Measurements from ENCODE around the gene RELL1. TPM values are rescaled to one million over a fixed set of nuclear protein-coding genes. Genes with fewer than 3 reads are reported as not detected.

The RELL1 gene
- total and polyA plus RNA-seq, 12 donors, result 2.3 to 39.9 (median 26.7) TPM

GRCh38 chr4:37604461-37604860, 81.7 kb downstream of the RELL1 start:
- WGBS, 2 donors, result 92 to 93% methylated on average over 4 of the region's 4 CpGs
- Histone ChIP-seq H3K4me3 (no peak overlapping the region), H3K36me3 (peaks cover 0 to 9% (median 5%) of the 10 kb centered on the region in 9 donors), H3K27ac (no peak overlapping the region), H3K9me3 (peaks cover 0 to 10% (median 0%) of the 10 kb centered on the region in 11 donors), H3K27me3 (no peaks in the 10 kb centered on the region), H3K4me1 (peaks cover 0 to 20% (median 0%) of the 10 kb centered on the region in 9 donors)
- intact Hi-C loops (cut with DNase I), result loop anchor here in 9 of 10 donors (5.0 to 10.0 kb wide), 6 partner anchors 80 to 433 kb away; partner anchors contain the start of gene RELL1 (in 4 of the 9)
- ATAC-seq (no peak), DNase-seq (no peak)
- no peak for TF ChIP-seq CTCF (IDR thresholded peaks at IDR 0.05)

GRCh38 chr4:37603711-37604110, 82.5 kb downstream of the RELL1 start:
- H3K4me1 ChIP-seq, result peaks cover 0 to 20% (median 0%) of the 10 kb centered on the region in 9 donors
- ATAC-seq, result no peak
- no peak for TF ChIP-seq CTCF (IDR thresholded peaks at IDR 0.05)
- H3K9me3 ChIP-seq, result peaks cover 0 to 2% (median 0%) of the 10 kb centered on the region in 11 donors
- H3K4me3 ChIP-seq, result no peak overlapping the region
- intact Hi-C loops (cut with DNase I), result loop anchor here (1.0 to 10.0 kb wide), 9 partner anchors 81 to 434 kb away; partner anchors contain the start of gene RELL1 (in 6 of the 10)
- H3K27ac ChIP-seq, result no peak overlapping the region
- peaks cover 0 to 1% (median 0%) of the 10 kb centered on the region in 9 donors for H3K36me3 ChIP-seq
- no peak for DNase-seq
- no peaks in the 10 kb centered on the region for H3K27me3 ChIP-seq
- 88 to 96% methylated on average over 5 of the region's 5 CpGs for WGBS, 2 donors

GRCh38 chr4:37603070-37603468, 83.1 kb downstream of the RELL1 start:
- intact Hi-C loops (cut with DNase I), result loop anchor here (1.0 to 10.0 kb wide), 9 partner anchors 82 to 434 kb away; partner anchors contain the start of gene RELL1 (in 6 of the 10)
- peaks cover 0 to 20% (median 0%) of the 10 kb centered on the region in 9 donors for H3K4me1 ChIP-seq
- WGBS, 2 donors, result 8 to 9% methylated on average over 10 of the region's 10 CpGs
- no peaks in the 10 kb centered on the region for H3K36me3 ChIP-seq
- H3K27me3 ChIP-seq, result no peaks in the 10 kb centered on the region
- H3K4me3 ChIP-seq, result no peak overlapping the region
- no peak overlapping the region for H3K27ac ChIP-seq
- DNase-seq (peak; percentile 82 to 87), ATAC-seq (peak; percentile 93 to 96 (median 95))
- peak; percentile 93 to 99 (median 95) for TF ChIP-seq CTCF (IDR thresholded peaks at IDR 0.05)
- H3K9me3 ChIP-seq, result no peaks in the 10 kb centered on the region

GRCh38 chr4:37602454-37603069, 83.6 kb downstream of the RELL1 start:
- intact Hi-C loops (cut with DNase I), result loop anchor here (1.0 to 10.0 kb wide), 9 partner anchors 82 to 435 kb away; partner anchors contain the start of gene RELL1 (in 6 of the 10)
- 68 to 70% methylated on average over 18 of the region's 18 CpGs for WGBS, 2 donors
- no peak for TF ChIP-seq CTCF (IDR thresholded peaks at IDR 0.05)
- H3K27me3 ChIP-seq, result no peaks in the 10 kb centered on the region
- no peak overlapping the region for H3K4me3 ChIP-seq
- H3K4me1 ChIP-seq, result peaks cover 0 to 20% (median 0%) of the 10 kb centered on the region in 9 donors
- no peaks in the 10 kb centered on the region for H3K36me3 ChIP-seq
- ATAC-seq (no peak), DNase-seq (no peak)
- no peaks in the 10 kb centered on the region for H3K9me3 ChIP-seq
- H3K27ac ChIP-seq, result no peak overlapping the region
